ENCODE data around the gene OR5C1. TPM values are rescaled to one million over a fixed set of nuclear protein-coding genes. Genes with fewer than 3 reads are reported as not detected.

The OR5C1 gene
- total RNA-seq, 1 experiment from 2014 or later = not detected

- no peak overlapping the region for H3K4me3 ChIP-seq (ENCODE audit: low read depth in 2 of 2, low read length in 2 of 2)
- DNase-seq (ENCODE audit: low read depth, low spot score) = no peak
- no TSS peak for BruUV-seq (replicated peaks)
- H3K4me1 ChIP-seq (ENCODE audit: control insufficient read depth, insufficient read depth, low read length) = no peaks in the 10 kb centered on the region
- ChIA-PET CTCF (no interaction called here), POLR2A (no interaction called here)
- intact Hi-C loops (cut with micrococcal nuclease; ENCODE audit: unreplicated experiment) = no loop called here
- no peak overlapping the region for H3K27ac ChIP-seq (ENCODE audit: low read length)
- H3K9me3 ChIP-seq (ENCODE audit: control insufficient read depth, insufficient read depth, low read depth, low read length) = no peaks in the 10 kb centered on the region
- H3K27me3 ChIP-seq (ENCODE audit: control insufficient read depth, insufficient read depth, low read length) = no peaks in the 10 kb centered on the region
- in situ Hi-C loops (cut with HindIII; ENCODE audit: low pct_unique_long_range_greater_than_20kb, low sequenced_read_pairs) = no loop called here
- H3K36me3 ChIP-seq (ENCODE audit: control insufficient read depth, insufficient read depth, low read length) = no peaks in the 10 kb centered on the region
- no peak for ATAC-seq
- TF ChIP-seq TCF7L2 (IDR thresholded peaks at IDR 0.05; ENCODE audit: low read depth, low read length) = no peak
- TF ChIP-seq POLR2AphosphoS5 (IDR thresholded peaks at IDR 0.05; ENCODE audit: low read depth, low read length) = no peak
- no peak for TF ChIP-seq CTCF (IDR thresholded peaks at IDR 0.05)
- no peak for TF ChIP-seq REST (IDR thresholded peaks at IDR 0.05; ENCODE audit: insufficient read depth in 1 of 2, low read depth in 2 of 2, low read length in 1 of 2)
- no peak for TF ChIP-seq SIN3A (IDR thresholded peaks at IDR 0.05; ENCODE audit: borderline replicate concordance, insufficient read depth, low read depth, low read length)
Measured at GRCh38 chr9:122786338-122786737, 2.4 kb upstream of the OR5C1 start.

DNA sequence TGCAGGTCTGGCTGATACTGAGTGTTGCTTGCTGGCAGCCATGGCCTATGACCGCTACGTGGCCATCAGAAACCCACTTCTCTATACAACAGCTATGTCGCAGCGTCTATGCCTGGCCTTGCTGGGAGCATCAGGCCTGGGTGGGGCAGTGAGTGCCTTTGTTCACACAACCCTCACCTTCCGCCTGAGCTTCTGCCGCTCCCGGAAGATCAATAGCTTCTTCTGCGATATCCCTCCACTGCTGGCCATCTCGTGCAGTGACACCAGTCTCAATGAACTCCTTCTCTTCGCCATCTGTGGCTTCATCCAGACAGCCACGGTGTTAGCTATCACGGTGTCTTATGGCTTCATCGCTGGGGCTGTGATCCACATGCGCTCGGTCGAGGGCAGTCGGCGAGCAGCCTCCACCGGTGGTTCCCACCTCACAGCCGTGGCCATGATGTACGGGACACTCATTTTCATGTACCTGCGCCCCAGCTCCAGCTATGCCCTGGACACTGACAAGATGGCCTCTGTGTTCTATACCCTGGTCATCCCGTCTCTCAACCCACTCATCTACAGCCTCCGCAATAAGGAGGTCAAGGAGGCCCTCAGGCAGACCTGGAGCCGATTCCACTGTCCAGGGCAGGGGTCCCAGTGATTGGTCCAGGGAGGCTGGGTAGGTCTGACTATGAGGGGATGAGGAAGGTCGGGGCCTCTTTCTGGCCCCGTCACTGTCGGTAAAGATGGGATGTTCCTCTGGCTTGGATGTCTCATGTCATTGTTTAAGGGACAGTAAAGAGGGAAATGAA, 718 bp downstream of the OR5C1 start:
- no peaks in the 10 kb centered on the region for H3K9me3 ChIP-seq (ENCODE audit: control insufficient read depth, insufficient read depth, low read depth, low read length)
- no peaks in the 10 kb centered on the region for H3K27me3 ChIP-seq (ENCODE audit: control insufficient read depth, insufficient read depth, low read length)
- TF ChIP-seq CTCF (IDR thresholded peaks at IDR 0.05) = no peak
- no peak for TF ChIP-seq TCF7L2 (IDR thresholded peaks at IDR 0.05; ENCODE audit: low read depth, low read length)
- no peak for TF ChIP-seq POLR2AphosphoS5 (IDR thresholded peaks at IDR 0.05; ENCODE audit: low read depth, low read length)
- no peak for TF ChIP-seq REST (IDR thresholded peaks at IDR 0.05; ENCODE audit: insufficient read depth in 1 of 2, low read depth in 2 of 2, low read length in 1 of 2)
- TF ChIP-seq SIN3A (IDR thresholded peaks at IDR 0.05; ENCODE audit: borderline replicate concordance, insufficient read depth, low read depth, low read length) = no peak
- DNase-seq (ENCODE audit: low read depth, low spot score) (no peak), ATAC-seq (no peak)
- H3K4me3 ChIP-seq (ENCODE audit: low read depth in 2 of 2, low read length in 2 of 2) = no peak overlapping the region
- intact Hi-C loops (cut with micrococcal nuclease; ENCODE audit: unreplicated experiment) (no loop called here), in situ Hi-C loops (cut with HindIII; ENCODE audit: low pct_unique_long_range_greater_than_20kb, low sequenced_read_pairs) (no loop called here)
- H3K27ac ChIP-seq (ENCODE audit: low read length) = no peak overlapping the region
- H3K4me1 ChIP-seq (ENCODE audit: control insufficient read depth, insufficient read depth, low read length) = no peaks in the 10 kb centered on the region
- no peaks in the 10 kb centered on the region for H3K36me3 ChIP-seq (ENCODE audit: control insufficient read depth, insufficient read depth, low read length)
- no TSS peak for BruUV-seq (replicated peaks)
- ChIA-PET POLR2A (interaction anchor here (0.7 kb wide), 1 partner anchor 515 kb away, joined by 5 read pairs; no protein-coding TSS in a partner anchor), CTCF (no interaction called here)
